SHP77 treated with DMSO at 0.1 percent for 48 hours (cell line): ENCODE data around the gene TRIM10.
"Not testable (repeated sequence)": the region's sequence is repeated elsewhere in the genome, so short reads cannot be mapped to it uniquely, and the experiment has no call there.

Experiments
- DNase-seq: peaks from one replicate; lab custom pipeline; 2025; lab: John Stamatoyannopoulos, UW

The TRIM10 gene

DNA sequence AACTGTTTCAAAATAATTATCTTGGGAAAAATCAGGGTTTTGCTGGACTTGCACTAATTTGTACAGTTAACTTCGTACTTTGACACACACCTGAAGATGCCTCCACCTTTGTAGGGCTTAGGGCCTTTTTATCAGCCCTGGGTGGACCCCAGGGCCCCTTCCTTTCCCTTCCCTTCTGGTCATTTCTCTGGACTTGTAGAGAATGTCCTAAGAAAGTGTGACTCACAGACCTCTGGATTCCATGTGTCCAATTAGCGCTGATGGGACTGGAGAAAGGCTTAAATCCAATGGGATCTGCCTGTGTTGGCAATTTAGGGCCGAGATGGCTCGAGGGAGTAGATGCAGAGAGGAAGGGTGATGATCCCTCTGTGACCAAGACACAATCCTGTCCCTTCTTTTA lies 11.7 kb upstream of the TRIM10 start:
- DNase-seq: no peak

- no peak for DNase-seq
These were observed 10.9 kb upstream of the TRIM10 start for GRCh38 chr6:30171677-30172471.

GRCh38 chr6:30169658-30170614 lies 8.9 kb upstream of the TRIM10 start:
- DNase-seq: no peak

DNA sequence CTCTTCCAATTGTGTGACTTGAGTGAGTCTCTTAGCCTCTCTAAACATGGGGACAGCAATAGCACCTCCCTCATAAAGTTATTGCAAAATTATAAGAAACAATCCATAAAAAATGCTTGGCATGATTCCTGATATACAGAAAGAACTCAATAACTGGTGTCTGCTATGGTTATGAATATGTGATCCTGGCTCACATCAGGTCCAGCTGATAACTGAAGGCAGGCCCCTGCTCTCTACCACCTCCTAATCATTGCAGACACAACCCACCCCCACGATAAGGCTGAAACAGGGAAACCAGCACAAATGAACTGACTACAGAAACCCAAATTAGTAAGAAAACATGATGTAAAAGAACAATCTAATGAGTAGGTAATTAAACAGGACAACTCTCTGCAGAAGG lies 7.7 kb upstream of the TRIM10 start:
- no peak for DNase-seq

GRCh38 chr6:30167101-30167500 lies 6.1 kb upstream of the TRIM10 start:
- no peak for DNase-seq

DNA sequence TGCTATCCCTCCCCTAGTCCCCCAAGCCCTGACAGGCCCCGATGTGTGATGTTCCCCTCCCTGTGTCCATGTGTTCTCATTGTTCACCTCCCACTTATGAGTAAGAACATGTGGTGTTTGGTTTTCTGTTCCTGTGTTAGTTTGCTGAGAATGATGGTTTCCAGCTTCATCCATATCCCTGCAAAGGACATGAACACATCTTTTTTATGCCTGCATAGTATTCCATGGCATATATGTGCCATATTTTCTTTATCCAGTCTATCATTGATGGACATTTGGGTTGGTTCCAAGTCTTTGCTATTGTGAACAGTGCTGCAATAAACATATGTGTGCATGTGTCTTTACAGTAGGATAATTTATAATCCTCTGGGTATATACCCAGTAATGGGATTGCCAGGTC lies 4.2 kb upstream of the TRIM10 start:
- DNase-seq: not testable (repeated sequence)

- no peak for DNase-seq
These were observed 3.7 kb upstream of the TRIM10 start for GRCh38 chr6:30164714-30165113.

GRCh38 chr6:30163918-30164654 lies 3.1 kb upstream of the TRIM10 start:
- no peak for DNase-seq

GRCh38 chr6:30163090-30163917 lies 2.3 kb upstream of the TRIM10 start, which contains the start of gene TRIM15:
Gene TRIM15 (plus strand): TSS chr6:30163546. CDS start chr6:30163685, 139 bp downstream.
- DNase-seq: no peak

- no peak for DNase-seq
These were observed 1.5 kb upstream of the TRIM10 start for GRCh38 chr6:30162265-30163089.

DNA sequence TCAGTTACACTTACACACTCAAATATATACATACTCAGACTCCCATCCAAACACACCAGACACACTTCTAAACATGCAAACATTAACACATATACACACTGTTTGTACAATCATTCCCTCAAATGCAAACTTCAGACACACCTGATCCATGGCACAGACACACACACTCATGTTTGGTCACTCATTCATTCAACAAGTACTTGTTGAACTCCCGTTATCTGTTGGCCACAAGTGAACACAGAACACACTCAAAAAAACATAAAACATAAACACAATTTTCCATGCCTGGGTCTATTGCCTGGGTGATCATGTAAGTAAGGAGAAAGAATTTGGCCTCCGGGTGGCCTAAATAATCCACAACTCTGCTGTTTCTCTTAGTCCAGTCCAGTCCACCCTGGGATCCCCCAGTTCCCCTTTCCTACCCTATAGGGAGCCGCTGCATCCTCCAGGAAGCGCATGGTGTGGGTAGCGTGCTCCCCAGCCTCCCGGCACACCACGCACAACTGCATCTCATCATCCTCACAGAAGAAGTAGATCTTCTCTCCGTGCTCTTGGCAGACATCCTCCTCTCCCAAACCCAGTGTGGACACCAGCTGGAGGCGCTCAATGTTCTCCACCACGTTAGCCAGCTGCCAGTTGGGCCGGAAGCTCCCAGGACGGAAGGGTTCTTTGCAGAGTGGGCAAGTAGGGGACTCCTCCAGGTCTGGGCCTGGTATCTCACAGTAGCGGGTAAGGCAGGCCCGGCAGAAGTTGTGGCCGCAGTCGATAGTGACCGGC lies 815 bp downstream of the TRIM10 start:
- DNase-seq: no peak

GRCh38 chr6:30158475-30159040 lies 2.5 kb downstream of the TRIM10 start:
- DNase-seq: no peak

DNA sequence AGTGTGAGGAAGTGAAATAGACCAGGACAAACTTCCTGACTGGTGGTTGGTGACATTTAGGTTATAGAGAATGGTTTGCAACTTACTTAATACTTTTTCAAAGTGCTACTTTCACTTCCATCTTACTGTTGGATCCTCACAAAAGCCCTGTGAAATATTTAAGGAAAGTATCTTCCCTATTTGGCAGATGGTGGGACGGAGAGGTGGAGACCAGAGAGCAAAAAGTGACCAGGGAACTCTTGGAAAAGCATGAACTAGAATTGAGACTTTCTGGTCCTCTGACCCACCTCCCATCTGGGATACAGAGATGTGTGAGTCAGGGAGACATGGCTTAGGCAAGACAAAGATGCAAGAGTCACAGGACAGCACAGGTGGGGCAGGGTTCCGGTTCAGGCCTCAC lies 3.0 kb downstream of the TRIM10 start:
- no peak for DNase-seq

- no peak for DNase-seq
These were observed 3.4 kb downstream of the TRIM10 start for GRCh38 chr6:30157581-30157980.

- no peak for DNase-seq
These were observed 4.2 kb downstream of the TRIM10 start for GRCh38 chr6:30156774-30157173.

DNA sequence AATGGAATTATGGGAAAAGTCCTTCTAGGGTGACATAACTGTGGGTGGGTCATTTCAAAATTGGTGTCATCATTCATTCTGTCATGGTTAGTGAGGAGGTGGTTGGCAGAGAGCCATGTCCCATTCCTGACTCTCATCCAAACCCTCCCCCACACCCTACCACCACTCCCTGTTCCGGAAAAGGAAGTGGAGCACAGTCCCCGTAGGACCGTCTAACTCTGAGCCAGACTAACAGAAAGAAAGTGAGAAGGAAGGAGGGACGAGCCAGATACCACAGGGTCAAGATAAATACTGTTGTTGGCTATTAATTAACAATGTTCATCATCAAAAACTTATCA lies 4.8 kb downstream of the TRIM10 start:
- no peak for DNase-seq

DNA sequence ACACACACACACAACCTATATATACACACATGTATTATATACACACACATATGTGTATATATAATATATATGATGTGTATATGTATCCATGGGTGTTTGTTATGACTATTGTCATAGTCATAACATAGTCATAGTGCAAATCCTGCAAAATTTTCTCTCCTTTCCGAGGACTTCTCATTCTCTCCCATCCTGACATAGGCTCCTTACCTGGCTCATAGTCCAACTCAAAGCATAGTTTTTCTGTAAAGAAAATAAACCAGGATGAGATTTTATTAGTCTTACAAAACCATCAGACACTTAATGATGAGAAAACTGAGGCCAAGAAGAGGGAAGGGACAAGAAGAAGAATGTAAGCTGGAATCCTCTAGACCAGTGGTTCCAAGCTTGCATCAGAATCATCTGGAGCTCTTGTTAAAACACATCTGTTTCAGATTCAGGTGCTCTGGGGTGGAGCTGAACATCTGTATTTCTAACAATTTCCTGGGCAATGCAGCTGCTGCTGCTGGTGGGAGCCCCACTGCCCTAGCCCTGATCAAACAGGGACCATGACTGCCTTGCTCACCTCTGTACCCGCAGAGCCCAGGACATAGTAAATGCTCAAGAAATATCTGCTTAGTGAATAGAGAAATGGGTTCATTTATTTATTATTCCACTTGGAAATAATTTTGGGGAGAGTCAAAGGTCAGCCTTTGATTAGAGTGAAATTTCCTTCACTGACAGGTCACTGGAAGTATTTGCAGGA lies 5.3 kb downstream of the TRIM10 start:
- no peak for DNase-seq

- no peak for DNase-seq
These were observed 6.1 kb downstream of the TRIM10 start for GRCh38 chr6:30154709-30155519.
